Heart left ventricle (tissue), 16 donors: Measurements from ENCODE around the gene PRXL2C. TPM values are rescaled to one million over a fixed set of nuclear protein-coding genes. Genes with fewer than 3 reads are reported as not detected.
"Not testable (repeated sequence)": the region's sequence is repeated elsewhere in the genome, so short reads cannot be mapped to it uniquely, and the experiment has no call there.

ENCODE experiments used
- ATAC-seq, 4 donors: fragments of 200-7000 bp; cut with Tn5 transposase; one replicate each; pipeline ENCODE4 v1.9.1; 2020 to 2022; ENCODE audit warnings: moderate library complexity in 4 of 4, mild to moderate bottlenecking in 3 of 4, moderate number of reproducible peaks in 1 of 4
- DNase-seq, 5 donors: peaks; one replicate each; pipeline ENCODE4 v3.0.0-alpha.2; 2020
- H3K27ac ChIP-seq, 12 donors: fragments of 200-600 bp; sonication (generic) in 4 of 12; one replicate each; pipeline versions ENCODE4 v1.5.0 to v1.8.0; 2016 to 2022; ENCODE audit warnings: mild to moderate bottlenecking in 2 of 12
- H3K27me3 ChIP-seq, 9 donors: fragments of 200-600 bp; sonication (generic) in 2 of 9; one replicate each; pipeline versions ENCODE4 v1.5.1 to v1.8.0; 2016 to 2022; ENCODE audit warnings: mild to moderate bottlenecking in 3 of 9
- H3K36me3 ChIP-seq, 9 donors: fragments of 200-600 bp; sonication (generic) in 2 of 9; one replicate each; pipeline versions ENCODE4 v1.5.0 to v1.8.0; 2018 to 2022; ENCODE audit warnings: mild to moderate bottlenecking in 2 of 9
- H3K4me1 ChIP-seq, 12 donors: fragments of 200-600 bp; sonication (generic) in 4 of 12; one replicate each; pipeline versions ENCODE4 v1.5.0 to v1.8.0; 2016 to 2022; ENCODE audit warnings: mild to moderate bottlenecking in 3 of 12
- H3K4me3 ChIP-seq, 12 donors: fragments of 200-600 bp; sonication (generic) in 4 of 12; one replicate each; pipeline versions ENCODE4 v1.5.0 to v1.8.0; 2017 to 2022; ENCODE audit warnings: mild to moderate bottlenecking in 9 of 12, moderate library complexity in 4 of 12
- H3K9me3 ChIP-seq, 12 donors: fragments of 200-600 bp; sonication (generic) in 4 of 12; one replicate each; pipeline versions ENCODE4 v1.5.0 to v1.8.0; 2016 to 2022; ENCODE audit warnings: mild to moderate bottlenecking in 1 of 12
- POLR2A ChIP-seq, 2 donors: fragments of 450-650 bp; IDR thresholded peaks; one replicate each; pipeline ENCODE4 v1.6.1; 2017; ENCODE audit warnings: antibody characterized with exemption in 2 of 2, mild to moderate bottlenecking in 2 of 2, moderate library complexity in 2 of 2
- WGBS, 4 donors: extraction: QIAGEN DNeasy Blood & Tissue Kit in 2 of 4; methylation state at CpG; one replicate each; pipeline versions ENCODE4 v1.1.5 to v1.1.7; 2013 to 2018; 5-methylcytosine and 5-hydroxymethylcytosine counted together
- intact Hi-C, 10 donors: fragments of 100-400 bp; cut with DNase I; formaldehyde crosslinking; loops; one replicate each; pipeline versions ENCODE4 v1.11.1 to v1.14.2; 2022
- polyA plus RNA-seq, 2 donors: library from polyadenylated mRNA; stranded (reverse); fragments of 200-250 nt; gene quantifications; one replicate each; pipeline ENCODE4 v1.2.3, GENCODE V29; 2013
- total RNA-seq, 9 donors: library from RNA; depleted of rRNA in 2 of 9; stranded (reverse); fragments of >200 nt in 2 of 9; fragmentation: NEBNext Ultra II Directional in 3 of 9; extraction: Animal tissue kit (Norgen Biotek cat#: 25700) in 3 of 9; gene quantifications; one replicate each; pipeline versions ENCODE4 v1.1.0 to v1.2.4, GENCODE V29; 2016 to 2023
- TF ChIP-seq, protein P1 (sequence below), 12 donors: fragments of 200-600 bp; sonication (generic) in 4 of 12; IDR thresholded peaks; one replicate each; pipeline versions ENCODE4 v1.5.0 to v1.8.0; 2018 to 2022; ENCODE audit warnings: antibody characterized with exemption in 12 of 12, mild to moderate bottlenecking in 5 of 12
- donor health status: ischemic (EF 13 %, LVEDD 7.1; RV severe dilation, severe dysfunction).
- donor health status: healthy with polysubstance abuse.
- donor health status: DM: no; HTN: yes; CAD: no.
- donor health status: DM: no; HTN: no; CAD: no.
- donor health status: ischemic (EF 25% LVEDD 6.9; RV normal size, moderate dysfunction).
- donor health status: ischemic (EF 25% LVEDD 5.7; RV mildly dilated, moderate dysfunction).
- donor health status: healthy.
- donor health status: DM: yes; HTN: yes; CAD: no.
- donor health status: ischemic (EF 35%, LVEDD 5.7; RV mildly dilated, moderate dysfunction).
- donor health status: nonischemic (EF 11% LVEDD 7.7; RV severe dilation, severe dysfunction).
- donor health status: DM: yes; HTN: yes; CAD: no.
- donor health status: PGD.
- donor health status: ischemic (EF 29% LVEDD 5.4; RV normal size, mild dysfunction).
- donor health status: nonischemic (EF 23%, LVEDD 6.1; RV moderate dilation, normal function).

PRXL2C gene
- total and polyA plus RNA-seq, 11 donors, result 10.6 to 41.1 (median 23.8) TPM

DNA sequence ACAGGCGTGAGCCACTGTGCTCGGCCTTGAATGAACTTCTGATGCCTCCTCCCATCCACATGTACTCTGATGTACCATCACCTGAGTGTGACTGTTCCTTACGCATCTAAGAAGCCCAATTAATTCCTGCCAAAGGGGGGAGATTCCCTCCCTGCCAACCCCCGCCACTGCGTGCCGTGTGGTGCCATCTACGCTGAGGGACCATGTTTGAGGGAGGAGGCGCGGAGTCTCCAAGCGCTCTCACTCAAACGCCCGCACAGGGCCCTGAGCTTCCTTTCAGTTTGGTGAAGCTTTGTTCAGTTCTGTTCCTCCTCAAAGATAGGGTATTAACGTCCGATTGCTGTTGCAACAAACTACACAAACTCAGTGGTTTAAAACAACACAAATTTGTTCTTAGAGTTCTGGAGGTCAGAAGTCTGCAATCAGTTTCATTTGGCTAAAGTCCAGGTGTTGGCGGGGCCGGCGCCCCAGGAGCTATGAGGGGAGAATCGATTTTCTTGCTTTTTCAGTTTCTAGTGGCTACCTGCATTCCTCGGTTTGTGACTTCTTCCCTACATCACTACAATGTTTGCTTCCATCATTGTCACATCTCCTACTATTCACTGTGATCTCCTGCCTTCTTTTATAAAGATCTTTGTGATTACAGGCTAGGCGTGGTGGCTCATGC lies 13.9 kb upstream of the PRXL2C start:
- Histone ChIP-seq H3K9me3 (no peaks in the 10 kb centered on the region), H3K27ac (no peak overlapping the region), H3K36me3 (no peaks in the 10 kb centered on the region), H3K4me1 (peaks cover 0 to 5% (median 0%) of the 10 kb centered on the region in 12 donors), H3K27me3 (no peaks in the 10 kb centered on the region), H3K4me3 (no peak overlapping the region)
- intact Hi-C loops, result loop anchor here in 8 of 10 donors (2.0 to 10.0 kb wide), 8 partner anchors 214 to 437 kb away; partner anchors contain the start of gene HABP4 (in 1 of the 8)
- no peak for ATAC-seq
- WGBS, 4 donors, result 88 to 93% (median 92%) methylated on average over 20 of the region's 20 CpGs
- TF ChIP-seq, protein P1, sequence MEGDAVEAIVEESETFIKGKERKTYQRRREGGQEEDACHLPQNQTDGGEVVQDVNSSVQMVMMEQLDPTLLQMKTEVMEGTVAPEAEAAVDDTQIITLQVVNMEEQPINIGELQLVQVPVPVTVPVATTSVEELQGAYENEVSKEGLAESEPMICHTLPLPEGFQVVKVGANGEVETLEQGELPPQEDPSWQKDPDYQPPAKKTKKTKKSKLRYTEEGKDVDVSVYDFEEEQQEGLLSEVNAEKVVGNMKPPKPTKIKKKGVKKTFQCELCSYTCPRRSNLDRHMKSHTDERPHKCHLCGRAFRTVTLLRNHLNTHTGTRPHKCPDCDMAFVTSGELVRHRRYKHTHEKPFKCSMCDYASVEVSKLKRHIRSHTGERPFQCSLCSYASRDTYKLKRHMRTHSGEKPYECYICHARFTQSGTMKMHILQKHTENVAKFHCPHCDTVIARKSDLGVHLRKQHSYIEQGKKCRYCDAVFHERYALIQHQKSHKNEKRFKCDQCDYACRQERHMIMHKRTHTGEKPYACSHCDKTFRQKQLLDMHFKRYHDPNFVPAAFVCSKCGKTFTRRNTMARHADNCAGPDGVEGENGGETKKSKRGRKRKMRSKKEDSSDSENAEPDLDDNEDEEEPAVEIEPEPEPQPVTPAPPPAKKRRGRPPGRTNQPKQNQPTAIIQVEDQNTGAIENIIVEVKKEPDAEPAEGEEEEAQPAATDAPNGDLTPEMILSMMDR (IDR thresholded peaks at IDR 0.05), result no peak
- no peak for TF ChIP-seq POLR2A (IDR thresholded peaks at IDR 0.05)
- DNase-seq, result no peak

DNA sequence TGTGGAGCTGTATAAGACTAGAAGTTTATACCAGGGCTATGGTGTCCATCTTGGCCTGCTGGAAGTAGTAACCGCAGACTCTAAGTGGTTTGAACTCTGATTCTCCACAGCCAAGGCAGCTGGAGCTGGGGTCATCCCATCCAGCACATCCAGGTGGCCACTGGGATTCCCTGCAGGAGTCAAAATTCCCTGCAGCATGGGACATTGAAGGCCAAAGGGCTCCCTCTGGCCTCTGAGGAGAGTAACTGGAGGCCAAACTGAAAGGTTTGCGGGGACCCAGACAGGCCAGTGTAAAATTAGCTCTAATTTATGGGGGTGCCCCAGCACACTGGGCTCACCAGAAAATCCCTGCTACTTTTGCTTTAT lies 12.2 kb upstream of the PRXL2C start:
- 86 to 100% (median 91%) methylated on average over 2 of the region's 2 CpGs for WGBS, 4 donors
- ATAC-seq, result no peak
- no peak overlapping the region for H3K4me3 ChIP-seq

DNA sequence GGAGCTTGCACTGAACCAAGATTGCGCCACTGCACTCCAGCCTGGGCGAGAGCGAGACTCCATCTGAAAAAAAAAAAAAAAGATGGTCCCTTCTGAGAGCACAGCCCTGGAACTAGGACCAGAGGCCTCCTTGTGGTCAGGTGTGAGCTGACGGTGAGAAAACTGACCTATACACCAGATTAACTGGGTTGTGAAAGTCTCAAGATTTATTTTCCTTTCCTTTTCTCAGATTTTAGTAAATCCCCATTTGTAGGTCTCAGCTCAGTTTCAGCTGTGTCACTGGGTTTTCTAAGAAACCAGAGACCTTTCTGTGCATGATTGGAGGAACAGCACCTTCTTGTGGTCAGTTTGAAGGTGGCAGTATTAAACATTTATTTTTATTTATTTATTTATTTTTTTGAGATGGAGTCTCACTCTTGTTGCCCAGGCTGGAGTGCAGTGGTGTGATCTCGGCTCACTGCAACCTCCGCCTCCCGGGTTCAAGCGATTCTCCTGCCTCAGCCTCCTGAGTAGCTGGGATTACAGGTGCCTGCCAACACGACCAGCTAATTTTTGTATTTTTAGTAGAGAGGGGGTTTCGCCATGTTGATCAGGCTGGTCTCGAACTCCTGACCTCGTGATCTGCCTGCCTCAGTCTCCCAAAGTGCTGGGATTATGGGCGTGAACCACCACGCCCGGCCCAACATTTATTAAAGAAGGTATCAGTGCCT lies 11.7 kb upstream of the PRXL2C start:
- 65 to 73% (median 70%) methylated on average over 15 of the region's 15 CpGs for whole genome bisulfite sequencing, 4 donors
- intact Hi-C loops, result loop anchor here (2.0 to 10.0 kb wide), 9 partner anchors 212 to 435 kb away; partner anchors contain the start of gene HABP4 (in 1 of the 10)
- DNase-seq, result peak in 1 of 5 donors; percentile 32

More for the DNA sequence above, 12.2 kb upstream of the PRXL2C start:
- no peak for DNase-seq
- peaks cover 0 to 5% (median 0%) of the 10 kb centered on the region in 12 donors for H3K4me1 ChIP-seq
- TF ChIP-seq POLR2A (IDR thresholded peaks at IDR 0.05), result no peak
- TF ChIP-seq, protein P1 (IDR thresholded peaks at IDR 0.05), result no peak
- H3K27me3 ChIP-seq, result no peaks in the 10 kb centered on the region
- no peak overlapping the region for H3K27ac ChIP-seq
- intact Hi-C loops, result loop anchor here (2.0 to 10.0 kb wide), 9 partner anchors 213 to 435 kb away; partner anchors contain the start of gene HABP4 (in 1 of the 10)
- no peaks in the 10 kb centered on the region for H3K36me3 ChIP-seq
- H3K9me3 ChIP-seq, result no peaks in the 10 kb centered on the region

More for the DNA sequence above, 11.7 kb upstream of the PRXL2C start:
- H3K4me1 ChIP-seq, H3K36me3 ChIP-seq, H3K27me3 ChIP-seq, H3K4me3 ChIP-seq, H3K9me3 ChIP-seq: not testable (repeated sequence)
- ATAC-seq, result peak in 3 of 4 donors; percentile 65 to 78 (median 67)
- TF ChIP-seq, protein P1 (IDR thresholded peaks at IDR 0.05), result peak; percentile 65 to 86 (median 81)
- peak overlapping the region in 1 of 12 donors; percentile 36 for H3K27ac ChIP-seq
